ENCODE measurements around the gene MEGF11.

The MEGF11 gene

DNA sequence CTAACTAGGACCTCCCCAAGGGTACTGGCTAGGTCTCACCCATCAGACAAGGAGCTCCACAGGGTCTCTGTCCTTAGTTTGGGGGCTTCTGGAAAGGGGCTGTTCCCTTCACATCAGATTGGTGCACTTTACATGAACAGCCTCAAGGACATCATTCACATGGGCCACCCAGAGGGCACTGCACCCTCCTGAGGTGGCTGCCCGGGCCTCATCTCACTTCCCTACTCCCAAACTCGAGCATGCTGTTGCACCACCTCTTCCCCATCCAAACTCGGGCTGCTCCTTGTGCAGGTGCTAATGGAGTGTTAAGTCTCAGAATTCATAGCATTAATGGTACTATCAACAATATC is 336.2 kb downstream of the MEGF11 start:
- H3K27ac ChIP-seq (ENCODE audit: low read length): no peak overlapping the region

DNA sequence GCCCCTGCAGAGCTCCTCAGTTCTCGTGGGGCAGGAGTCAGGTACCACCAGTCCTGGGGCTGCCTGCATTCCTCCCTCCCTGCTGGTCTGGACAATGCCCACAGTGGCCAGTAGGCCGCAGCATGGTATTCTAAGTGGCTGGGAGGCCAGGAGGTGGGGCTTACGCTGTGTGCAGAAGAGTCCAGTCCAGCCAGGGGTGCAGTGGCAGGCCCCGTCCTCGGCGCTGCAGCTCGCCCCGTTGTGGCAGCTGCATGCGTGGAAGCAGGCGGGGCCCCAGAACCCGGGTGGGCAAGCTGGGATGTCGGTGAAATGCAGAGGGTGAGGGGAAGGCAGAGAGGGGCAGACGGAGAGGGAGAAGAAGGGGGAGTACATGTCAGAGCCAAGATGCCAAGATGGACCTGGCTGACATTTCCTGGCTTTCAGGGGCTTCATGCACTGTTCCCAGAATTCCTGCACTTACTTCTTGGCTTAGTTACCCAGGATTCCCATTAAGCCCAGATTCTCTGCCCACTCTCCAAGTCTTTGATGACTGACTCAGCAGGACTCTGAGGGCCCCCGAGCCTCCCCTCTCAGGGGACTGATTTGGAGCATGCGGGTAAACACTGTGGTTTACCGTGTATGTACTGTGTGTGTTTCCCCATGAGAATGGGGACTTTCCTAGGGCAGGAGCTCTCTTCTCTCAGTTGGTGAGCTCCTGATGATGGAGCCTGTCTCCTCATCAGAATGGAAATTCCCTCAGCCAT is 336.7 kb downstream of the MEGF11 start:
- Histone ChIP-seq H3K27me3 (ENCODE audit: low read depth, low read length) (no peaks in the 10 kb centered on the region), H2AFZ (ENCODE audit: low read depth, low read length) (no peak overlapping the region), H3K79me2 (ENCODE audit: low read length) (no peaks in the 10 kb centered on the region), H3K4me1 (ENCODE audit: low read length) (peaks cover 63% of the 10 kb centered on the region), H3K9me3 (ENCODE audit: insufficient read depth, low read length) (no peaks in the 10 kb centered on the region), H3K9ac (ENCODE audit: low read length) (no peak overlapping the region), H3K36me3 (replicated peaks; ENCODE audit: low read depth, low read length) (no peaks in the 10 kb centered on the region), H3K27ac (ENCODE audit: low read length) (no peak overlapping the region), H3K4me2 (ENCODE audit: low read length) (peak overlapping the region; percentile 71), H3K4me3 (ENCODE audit: low read length) (peak overlapping the region; percentile 42), H4K20me1 (ENCODE audit: insufficient read depth, low read length) (no peaks in the 10 kb centered on the region)
- TF ChIP-seq, protein P1, sequence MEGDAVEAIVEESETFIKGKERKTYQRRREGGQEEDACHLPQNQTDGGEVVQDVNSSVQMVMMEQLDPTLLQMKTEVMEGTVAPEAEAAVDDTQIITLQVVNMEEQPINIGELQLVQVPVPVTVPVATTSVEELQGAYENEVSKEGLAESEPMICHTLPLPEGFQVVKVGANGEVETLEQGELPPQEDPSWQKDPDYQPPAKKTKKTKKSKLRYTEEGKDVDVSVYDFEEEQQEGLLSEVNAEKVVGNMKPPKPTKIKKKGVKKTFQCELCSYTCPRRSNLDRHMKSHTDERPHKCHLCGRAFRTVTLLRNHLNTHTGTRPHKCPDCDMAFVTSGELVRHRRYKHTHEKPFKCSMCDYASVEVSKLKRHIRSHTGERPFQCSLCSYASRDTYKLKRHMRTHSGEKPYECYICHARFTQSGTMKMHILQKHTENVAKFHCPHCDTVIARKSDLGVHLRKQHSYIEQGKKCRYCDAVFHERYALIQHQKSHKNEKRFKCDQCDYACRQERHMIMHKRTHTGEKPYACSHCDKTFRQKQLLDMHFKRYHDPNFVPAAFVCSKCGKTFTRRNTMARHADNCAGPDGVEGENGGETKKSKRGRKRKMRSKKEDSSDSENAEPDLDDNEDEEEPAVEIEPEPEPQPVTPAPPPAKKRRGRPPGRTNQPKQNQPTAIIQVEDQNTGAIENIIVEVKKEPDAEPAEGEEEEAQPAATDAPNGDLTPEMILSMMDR (IDR thresholded peaks at IDR 0.05; ENCODE audit: low read depth, low read length): peak; percentile 51
- TF ChIP-seq EZH2phosphoT487 (IDR thresholded peaks at IDR 0.05; ENCODE audit: low read depth): no peak

More for the DNA sequence above, 336.2 kb downstream of the MEGF11 start:
- no peak for TF ChIP-seq EZH2phosphoT487 (IDR thresholded peaks at IDR 0.05; ENCODE audit: low read depth)
- TF ChIP-seq, protein P1 (IDR thresholded peaks at IDR 0.05; ENCODE audit: low read depth, low read length): no peak
- Histone ChIP-seq H3K4me3 (ENCODE audit: low read length) (peak overlapping the region; percentile 42), H3K4me1 (ENCODE audit: low read length) (peaks cover 68% of the 10 kb centered on the region), H4K20me1 (ENCODE audit: insufficient read depth, low read length) (no peaks in the 10 kb centered on the region), H3K9ac (ENCODE audit: low read length) (no peak overlapping the region), H3K27me3 (ENCODE audit: low read depth, low read length) (no peaks in the 10 kb centered on the region), H3K36me3 (replicated peaks; ENCODE audit: low read depth, low read length) (no peaks in the 10 kb centered on the region), H3K79me2 (ENCODE audit: low read length) (no peaks in the 10 kb centered on the region), H3K4me2 (ENCODE audit: low read length) (peak overlapping the region; percentile 71), H3K9me3 (ENCODE audit: insufficient read depth, low read length) (no peaks in the 10 kb centered on the region), H2AFZ (ENCODE audit: low read depth, low read length) (no peak overlapping the region)

DNA sequence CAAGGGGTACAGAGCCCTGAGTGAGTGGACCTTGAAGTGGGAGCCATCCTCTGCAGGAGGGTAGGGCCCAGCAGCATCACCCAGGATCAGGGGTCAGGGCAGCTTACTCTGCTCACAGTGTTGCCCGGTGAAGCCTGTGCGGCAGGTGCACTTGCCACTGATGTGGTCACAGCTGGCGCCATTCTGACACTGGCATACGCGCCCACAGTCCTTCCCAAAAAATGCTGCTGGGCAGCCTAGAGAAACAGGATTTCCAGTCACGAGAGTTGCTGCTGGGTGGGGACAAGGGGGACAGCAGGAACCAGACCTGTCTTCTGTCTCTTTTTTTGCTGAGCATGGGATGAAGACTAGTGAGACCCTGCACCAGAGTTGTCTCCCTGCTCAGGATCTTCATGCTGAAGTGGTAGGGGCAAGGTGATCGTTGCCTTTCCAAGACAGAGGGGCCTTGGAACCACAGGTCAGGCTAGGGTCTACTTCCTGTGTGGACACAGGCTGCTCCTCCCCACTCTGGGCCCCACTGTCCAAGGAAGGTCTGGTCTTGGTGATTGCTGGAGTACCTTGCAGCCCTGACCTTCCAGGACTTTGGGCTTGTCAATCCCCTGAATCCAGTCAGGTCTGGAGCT is 337.4 kb downstream of the MEGF11 start:
- no peak overlapping the region for H3K9ac ChIP-seq (ENCODE audit: low read length)
- H3K79me2 ChIP-seq (ENCODE audit: low read length): no peaks in the 10 kb centered on the region
- no peaks in the 10 kb centered on the region for H4K20me1 ChIP-seq (ENCODE audit: insufficient read depth, low read length)
- no peak overlapping the region for H3K27ac ChIP-seq (ENCODE audit: low read length)
- no peak overlapping the region for H2AFZ ChIP-seq (ENCODE audit: low read depth, low read length)
- no peaks in the 10 kb centered on the region for H3K9me3 ChIP-seq (ENCODE audit: insufficient read depth, low read length)
- no peaks in the 10 kb centered on the region for H3K36me3 ChIP-seq (replicated peaks; ENCODE audit: low read depth, low read length)
- no peaks in the 10 kb centered on the region for H3K27me3 ChIP-seq (ENCODE audit: low read depth, low read length)
- TF ChIP-seq, protein P1 (IDR thresholded peaks at IDR 0.05; ENCODE audit: low read depth, low read length): no peak
- no peak for TF ChIP-seq EZH2phosphoT487 (IDR thresholded peaks at IDR 0.05; ENCODE audit: low read depth)
- H3K4me1 ChIP-seq (ENCODE audit: low read length): peaks cover 56% of the 10 kb centered on the region
- peak overlapping the region; percentile 71 for H3K4me2 ChIP-seq (ENCODE audit: low read length)
- H3K4me3 ChIP-seq (ENCODE audit: low read length): no peak overlapping the region

Data from OCI-LY3 (cell line).